RWPE2 (cell line): ENCODE measurements around the gene FAM161B.

ENCODE experiments used
- ATAC-seq: fragments of 200-7000 bp; cut with Tn5 transposase; 3 replicates; pipeline ENCODE4 v1.9.1; 2021; ENCODE audit warnings: low read depth
- DNase-seq: peaks from one replicate; pipeline ENCODE4 v3.0.0-alpha.2; 2020; ENCODE audit warnings: low spot score
- H3K27ac ChIP-seq: fragments of 450-650 bp; 2 replicates; pipeline ENCODE4 v1.5.1; 2017; ENCODE audit warnings: mild to moderate bottlenecking; ENCODE audit not compliant: poor library complexity, severe bottlenecking
- H3K27me3 ChIP-seq: fragments of 250-450 bp; sonication (Bioruptor Pico); 2 replicates; pipeline ENCODE4 v1.5.1; 2021; ENCODE audit warnings: mild to moderate bottlenecking, moderate library complexity; ENCODE audit not compliant: insufficient read depth, poor library complexity, severe bottlenecking
- H3K36me3 ChIP-seq: fragments of 250-450 bp; sonication (Bioruptor Pico); 2 replicates; pipeline ENCODE4 v1.5.1; 2020; ENCODE audit warnings: low read depth, mild to moderate bottlenecking, moderate library complexity
- H3K4me1 ChIP-seq: fragments of 250-450 bp; sonication (Bioruptor Pico); 2 replicates; pipeline ENCODE4 v1.5.1; 2021; ENCODE audit warnings: mild to moderate bottlenecking, moderate library complexity; ENCODE audit not compliant: insufficient read depth, poor library complexity, severe bottlenecking
- H3K4me3 ChIP-seq: fragments of 250-450 bp; sonication (Bioruptor Pico); 2 replicates; pipeline ENCODE4 v1.5.1; 2021; ENCODE audit warnings: mild to moderate bottlenecking, moderate library complexity; ENCODE audit not compliant: severe bottlenecking
- H3K9me3 ChIP-seq: fragments of 250-450 bp; sonication (Bioruptor Pico); 2 replicates; pipeline ENCODE4 v1.5.1; 2021; ENCODE audit warnings: mild to moderate bottlenecking, moderate library complexity; ENCODE audit not compliant: severe bottlenecking
- CTCF ChIP-seq: fragments of 450-650 bp; IDR thresholded peaks from one replicate; pipeline ENCODE4 v1.5.1; 2017; ENCODE audit warnings: mild to moderate bottlenecking, moderate library complexity; ENCODE audit not compliant: poor library complexity, severe bottlenecking

FAM161B gene

GRCh38 chr14:73949752-73950734, at the start of gene FAM161B, which contains the start of gene COQ6:
Gene FAM161B (minus strand): TSS chr14:73950094. CDS start chr14:73950026, 68 bp downstream.
Gene COQ6 (plus strand): TSS chr14:73950302. CDS start chr14:73950333, 31 bp downstream.
- DNase-seq (peak; percentile 98), ATAC-seq (peak; percentile 97)
- TF ChIP-seq CTCF, result no peak
- peaks cover 3% of the 10 kb centered on the region for H3K4me1 ChIP-seq
- H3K27me3 ChIP-seq, result no peaks in the 10 kb centered on the region
- H3K4me3 ChIP-seq, result peak within 1 kb of the TSS; percentile 58
- peaks cover 24% of the 10 kb centered on the region for H3K36me3 ChIP-seq
- peak within 1 kb of the TSS; percentile 68 for H3K27ac ChIP-seq
- H3K9me3 ChIP-seq, result no peaks in the 10 kb centered on the region

GRCh38 chr14:73998726-73999125, 48.8 kb upstream of the FAM161B start:
- Histone ChIP-seq H3K4me3 (no peak overlapping the region), H3K27me3 (no peaks in the 10 kb centered on the region), H3K36me3 (peaks cover 6% of the 10 kb centered on the region), H3K27ac (no peak overlapping the region), H3K4me1 (no peaks in the 10 kb centered on the region), H3K9me3 (no peaks in the 10 kb centered on the region)
- no peak for TF ChIP-seq CTCF
- DNase-seq (no peak), ATAC-seq (no peak)

- Histone ChIP-seq H3K9me3 (no peaks in the 10 kb centered on the region), H3K4me3 (no peak overlapping the region), H3K4me1 (no peaks in the 10 kb centered on the region), H3K27ac (no peak overlapping the region), H3K36me3 (peaks cover 6% of the 10 kb centered on the region), H3K27me3 (no peaks in the 10 kb centered on the region)
- DNase-seq (no peak), ATAC-seq (no peak)
- no peak for TF ChIP-seq CTCF
Observed at GRCh38 chr14:73997944-73998447, 48.1 kb upstream of the FAM161B start.

- DNase-seq (no peak), ATAC-seq (no peak)
- Histone ChIP-seq H3K4me3 (no peak overlapping the region), H3K27me3 (no peaks in the 10 kb centered on the region), H3K9me3 (no peaks in the 10 kb centered on the region), H3K36me3 (peaks cover 6% of the 10 kb centered on the region), H3K4me1 (no peaks in the 10 kb centered on the region), H3K27ac (no peak overlapping the region)
- no peak for TF ChIP-seq CTCF
Observed at GRCh38 chr14:73997108-73997943, 47.4 kb upstream of the FAM161B start.
